ENCODE measurements around the gene ZNF689. TPM values are rescaled to one million over a fixed set of nuclear protein-coding genes. Genes with fewer than 3 reads are reported as not detected.
"Not testable (repeated sequence)": the region's sequence is repeated elsewhere in the genome, so short reads cannot be mapped to it uniquely, and the experiment has no call there.

Gene ZNF689
- total RNA-seq, 1 donor from 2014 or later = 7.1 TPM

GRCh38 chr16:30601966-30602365, 8.2 kb downstream of the ZNF689 start:
- no peaks in the 10 kb centered on the region for H3K4me1 Mint-ChIP-seq (ENCODE audit: low read depth)
- TF ChIP-seq CTCF (IDR thresholded peaks at IDR 0.05) = no peak
- peaks cover 20% of the 10 kb centered on the region for H3K36me3 Mint-ChIP-seq (ENCODE audit: low read depth)
- H3K4me3 Mint-ChIP-seq (ENCODE audit: unreplicated experiment) = no peak overlapping the region
- peaks cover 4% of the 10 kb centered on the region for H3K9me3 Mint-ChIP-seq (ENCODE audit: low read depth)
- peak; percentile 9 for DNase-seq (ENCODE audit: low spot score)
- H3K27me3 Mint-ChIP-seq (ENCODE audit: low read depth) = no peaks in the 10 kb centered on the region
- no peak overlapping the region for H3K27ac Mint-ChIP-seq (ENCODE audit: unreplicated experiment)

GRCh38 chr16:30600929-30601328, 9.3 kb downstream of the ZNF689 start:
- no peak for DNase-seq (ENCODE audit: low spot score)
- no peaks in the 10 kb centered on the region for H3K27me3 Mint-ChIP-seq (ENCODE audit: low read depth)
- H3K4me3 Mint-ChIP-seq (ENCODE audit: unreplicated experiment) = no peak overlapping the region
- peaks cover 19% of the 10 kb centered on the region for H3K36me3 Mint-ChIP-seq (ENCODE audit: low read depth)
- H3K4me1 Mint-ChIP-seq (ENCODE audit: low read depth) = no peaks in the 10 kb centered on the region
- H3K9me3 Mint-ChIP-seq (ENCODE audit: low read depth) = peaks cover 4% of the 10 kb centered on the region
- TF ChIP-seq CTCF (IDR thresholded peaks at IDR 0.05) = no peak
- H3K27ac Mint-ChIP-seq (ENCODE audit: unreplicated experiment) = no peak overlapping the region

- Mint-ChIP-seq H3K9me3 (ENCODE audit: low read depth) (peaks cover 4% of the 10 kb centered on the region), H3K36me3 (ENCODE audit: low read depth) (peaks cover 16% of the 10 kb centered on the region), H3K4me3 (ENCODE audit: unreplicated experiment) (no peak overlapping the region), H3K27ac (ENCODE audit: unreplicated experiment) (no peak overlapping the region), H3K4me1 (ENCODE audit: low read depth) (no peaks in the 10 kb centered on the region), H3K27me3 (ENCODE audit: low read depth) (no peaks in the 10 kb centered on the region)
- TF ChIP-seq CTCF (IDR thresholded peaks at IDR 0.05) = no peak
- peak; percentile 15 for DNase-seq (ENCODE audit: low spot score)
These were observed 10.0 kb downstream of the ZNF689 start for GRCh38 chr16:30600215-30600614.

GRCh38 chr16:30592871-30593270, 17.3 kb downstream of the ZNF689 start:
- Mint-ChIP-seq H3K9me3 (ENCODE audit: low read depth) (peaks cover 6% of the 10 kb centered on the region), H3K27ac (ENCODE audit: unreplicated experiment) (no peak overlapping the region), H3K36me3 (ENCODE audit: low read depth) (no peaks in the 10 kb centered on the region), H3K4me1 (ENCODE audit: low read depth) (no peaks in the 10 kb centered on the region), H3K27me3 (ENCODE audit: low read depth) (no peaks in the 10 kb centered on the region), H3K4me3 (ENCODE audit: unreplicated experiment) (no peak overlapping the region)
- no peak for TF ChIP-seq CTCF (IDR thresholded peaks at IDR 0.05)
- DNase-seq (ENCODE audit: low spot score) = no peak

- DNase-seq (ENCODE audit: low spot score); H3K27ac Mint-ChIP-seq (ENCODE audit: unreplicated experiment); H3K4me1 Mint-ChIP-seq (ENCODE audit: low read depth); H3K36me3 Mint-ChIP-seq (ENCODE audit: low read depth); H3K27me3 Mint-ChIP-seq (ENCODE audit: low read depth); H3K4me3 Mint-ChIP-seq (ENCODE audit: unreplicated experiment); H3K9me3 Mint-ChIP-seq (ENCODE audit: low read depth): not testable (repeated sequence)
These were observed 19.3 kb downstream of the ZNF689 start for GRCh38 chr16:30590869-30591268.

GRCh38 chr16:30589582-30589981, 20.6 kb downstream of the ZNF689 start:
- not testable (repeated sequence) for H3K4me3 Mint-ChIP-seq (ENCODE audit: unreplicated experiment); H3K27me3 Mint-ChIP-seq (ENCODE audit: low read depth); H3K27ac Mint-ChIP-seq (ENCODE audit: unreplicated experiment); H3K9me3 Mint-ChIP-seq (ENCODE audit: low read depth); H3K36me3 Mint-ChIP-seq (ENCODE audit: low read depth); DNase-seq (ENCODE audit: low spot score)
- peaks cover 16% of the 10 kb centered on the region for H3K4me1 Mint-ChIP-seq (ENCODE audit: low read depth)
